ENCODE measurements around the gene CAPG. TPM values are rescaled to one million over a fixed set of nuclear protein-coding genes. Genes with fewer than 3 reads are reported as not detected.

CAPG gene
- polyA plus RNA-seq, 3 donors, result 94.7 to 131 (median 105) TPM

DNA sequence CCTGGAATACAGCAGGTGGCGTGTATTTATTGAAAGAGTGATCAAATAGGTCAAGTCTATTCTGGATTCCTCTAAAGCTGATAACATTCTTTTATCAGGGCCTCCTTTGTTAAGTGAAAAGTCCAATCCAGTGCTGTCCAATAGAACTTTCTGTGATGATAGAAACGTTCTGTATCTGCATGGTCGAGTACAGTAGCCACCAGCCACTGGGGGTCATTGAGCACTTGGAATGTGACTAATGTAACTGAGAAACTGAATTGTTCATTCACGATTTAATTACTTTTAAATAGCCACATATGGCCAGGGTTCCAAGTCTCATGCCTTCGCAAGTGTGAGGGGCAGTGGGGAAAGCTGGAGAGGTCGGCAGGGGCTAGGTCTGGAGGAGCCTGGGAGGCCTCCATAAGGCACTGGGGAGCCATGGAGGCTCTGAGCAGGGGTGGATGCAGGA is 28.9 kb upstream of the CAPG start:
- DNase-seq (ENCODE audit: low read depth in 3 of 3, low spot score in 2 of 3), result no peak

DNA sequence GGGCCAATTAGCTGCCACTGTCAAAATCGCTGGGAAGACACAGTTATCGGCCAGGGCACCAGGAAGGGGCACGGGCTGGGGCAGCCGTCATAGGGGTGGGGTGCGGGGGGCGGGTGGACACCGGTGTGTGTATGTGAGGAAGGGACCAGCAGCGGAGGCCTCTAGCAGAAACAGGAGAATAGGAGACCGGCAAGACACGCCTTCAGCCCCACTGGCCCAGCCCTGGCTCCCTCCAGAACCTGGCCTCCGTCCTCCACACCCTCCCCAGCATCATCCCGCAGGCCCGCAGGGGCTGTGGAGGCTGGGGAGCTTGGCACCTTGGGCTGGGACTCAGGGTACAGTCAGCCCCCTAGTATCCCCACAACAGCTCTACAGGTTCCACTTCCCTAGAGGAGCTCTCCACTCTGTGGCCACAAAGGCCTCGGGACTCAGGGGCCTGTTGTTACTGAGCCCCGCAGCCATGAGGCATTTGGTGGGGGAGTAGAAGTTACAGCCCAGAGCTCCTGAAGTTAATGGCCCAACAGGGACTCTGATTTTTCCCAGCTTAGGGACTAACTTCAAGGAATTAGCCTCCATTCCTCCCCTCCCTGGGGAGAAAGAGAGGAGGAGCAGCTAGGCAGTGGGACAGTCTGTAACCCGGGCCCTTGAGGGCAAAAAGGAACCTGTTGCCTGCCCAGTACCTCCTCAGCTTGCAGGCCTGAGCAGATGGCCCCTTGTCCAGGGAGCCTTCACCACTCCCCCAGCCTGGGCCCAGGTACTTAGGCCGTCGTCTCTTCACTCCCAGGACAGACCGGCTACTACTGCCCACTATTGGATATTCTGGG is 28.2 kb upstream of the CAPG start:
- no peak for DNase-seq (ENCODE audit: low read depth in 3 of 3, low spot score in 2 of 3)

DNA sequence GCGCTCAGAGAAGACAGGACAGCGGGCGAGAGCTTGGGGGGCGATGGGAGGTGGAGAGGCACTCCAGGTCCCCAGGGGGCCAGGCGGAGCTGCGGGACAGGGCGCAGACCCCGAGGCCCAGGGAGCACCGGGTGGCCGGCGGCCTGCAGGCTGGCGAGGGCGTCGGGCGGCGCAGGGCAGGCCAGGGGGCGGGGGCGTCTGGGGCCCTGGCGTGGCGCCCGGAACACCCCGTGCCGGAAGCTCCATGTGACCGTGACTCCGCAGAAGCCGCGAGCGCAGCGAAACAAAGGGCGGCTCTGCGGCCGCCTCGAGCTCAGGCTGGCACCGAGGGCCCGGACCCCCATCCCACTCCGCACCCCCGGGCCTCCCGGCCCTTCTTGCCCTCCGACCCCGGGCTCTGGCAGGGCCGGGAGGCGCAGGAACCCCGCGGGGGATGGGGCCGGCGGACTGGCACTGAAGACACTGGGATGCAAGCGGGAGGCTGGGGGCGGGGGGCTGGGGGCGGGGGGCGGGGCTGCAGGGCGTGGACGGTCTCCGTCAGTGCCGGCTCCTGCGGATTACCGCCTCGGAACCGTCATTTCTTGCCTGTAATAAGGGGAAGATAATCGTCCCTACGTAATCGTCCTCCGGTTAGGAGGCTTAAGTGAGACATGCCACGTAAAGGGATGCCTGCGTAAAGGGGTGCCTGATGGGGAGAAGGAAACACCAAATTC is 27.5 kb upstream of the CAPG start:
- no peak for DNase-seq (ENCODE audit: low read depth in 3 of 3, low spot score in 2 of 3)

DNA sequence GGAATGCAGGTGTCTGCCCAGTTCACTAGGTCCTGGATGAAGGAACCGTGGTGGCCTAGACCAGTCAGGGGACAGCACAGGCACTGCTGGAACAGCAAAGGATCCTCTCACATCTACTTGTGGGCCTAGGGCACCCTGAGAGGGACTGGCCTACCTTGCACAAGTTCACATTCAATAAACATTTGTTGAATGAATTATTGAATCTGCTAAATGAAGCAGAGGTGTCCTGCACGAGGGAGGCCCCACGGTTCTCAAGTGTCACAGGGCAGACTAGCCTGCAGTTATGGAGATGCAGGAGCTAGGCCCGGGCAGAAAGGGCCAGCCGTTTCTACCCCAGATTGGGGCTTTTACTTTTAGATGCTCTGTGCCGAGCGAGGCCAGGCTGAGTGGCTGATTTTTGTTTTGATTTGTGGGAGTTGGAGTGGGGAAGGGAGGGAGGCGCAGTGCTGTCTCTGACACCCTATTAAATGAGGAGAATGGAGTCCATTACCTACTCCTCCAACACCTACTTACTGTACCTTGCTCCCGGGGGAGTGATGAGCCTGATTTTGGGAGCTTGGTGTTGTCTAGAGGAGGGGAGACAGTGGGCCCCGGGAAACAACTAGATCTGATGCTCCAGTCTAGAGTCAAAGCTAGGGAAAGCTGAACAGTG is 26.8 kb upstream of the CAPG start:
- DNase-seq (ENCODE audit: low read depth in 3 of 3, low spot score in 2 of 3), result no peak

DNA sequence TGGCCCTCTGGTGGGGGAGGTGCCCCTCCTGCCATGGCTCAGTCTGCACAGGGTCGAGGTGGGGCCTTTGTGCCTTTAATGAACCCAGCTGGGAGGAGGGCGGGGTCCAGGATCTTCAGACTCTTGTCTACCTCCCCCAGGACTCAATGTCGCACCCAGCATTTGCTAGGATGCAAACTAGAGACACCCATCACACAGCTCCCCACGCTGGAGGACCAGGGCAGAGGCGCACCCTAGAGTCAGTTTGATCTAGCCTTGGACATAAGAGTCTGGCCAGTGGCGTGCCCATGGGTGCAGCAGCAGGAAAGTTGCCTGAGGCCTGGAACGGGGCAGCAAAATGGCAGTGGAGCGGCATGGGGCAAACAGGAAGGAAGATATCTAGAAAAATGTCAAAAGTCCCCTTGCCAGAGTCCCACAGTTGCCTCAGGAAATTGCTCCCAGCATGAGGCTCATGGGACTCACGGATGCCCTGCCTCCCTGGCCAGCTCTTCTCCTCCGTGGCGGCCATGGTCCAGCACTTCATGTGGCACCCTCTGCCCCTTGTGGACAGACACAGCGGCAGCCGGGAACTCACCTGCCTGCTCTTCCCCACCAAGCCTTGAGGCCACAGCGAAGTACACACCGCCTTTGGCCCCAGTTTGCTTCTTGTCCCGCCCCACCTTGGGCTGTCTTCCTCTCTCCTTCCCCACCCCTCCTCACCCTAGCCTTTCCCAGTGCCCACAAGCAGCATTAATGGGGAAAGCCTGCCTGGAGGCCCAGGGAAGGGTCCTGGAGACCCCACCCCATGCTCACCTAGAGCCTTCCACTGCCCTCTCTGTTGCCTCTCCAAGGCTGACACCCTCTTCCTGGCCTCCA is 26.0 kb upstream of the CAPG start:
- DNase-seq (ENCODE audit: low read depth in 3 of 3, low spot score in 2 of 3), result no peak

GRCh38 chr2:85435220-85435958 is 25.2 kb upstream of the CAPG start:
- no peak for DNase-seq (ENCODE audit: low read depth in 3 of 3, low spot score in 2 of 3)

GRCh38 chr2:85434696-85435095 is 24.5 kb upstream of the CAPG start:
- DNase-seq (ENCODE audit: low read depth in 3 of 3, low spot score in 2 of 3), result no peak

GRCh38 chr2:85433511-85434089 is 23.4 kb upstream of the CAPG start:
- DNase-seq (ENCODE audit: low read depth in 3 of 3, low spot score in 2 of 3), result no peak

GRCh38 chr2:85431570-85432205 is 21.5 kb upstream of the CAPG start:
- DNase-seq (ENCODE audit: low read depth in 3 of 3, low spot score in 2 of 3), result no peak

- no peak for DNase-seq (ENCODE audit: low read depth in 3 of 3, low spot score in 2 of 3)
These were observed 20.8 kb upstream of the CAPG start for GRCh38 chr2:85430752-85431569.

- no peak for DNase-seq (ENCODE audit: low read depth in 3 of 3, low spot score in 2 of 3)
These were observed 19.7 kb upstream of the CAPG start for GRCh38 chr2:85429924-85430289.

DNA sequence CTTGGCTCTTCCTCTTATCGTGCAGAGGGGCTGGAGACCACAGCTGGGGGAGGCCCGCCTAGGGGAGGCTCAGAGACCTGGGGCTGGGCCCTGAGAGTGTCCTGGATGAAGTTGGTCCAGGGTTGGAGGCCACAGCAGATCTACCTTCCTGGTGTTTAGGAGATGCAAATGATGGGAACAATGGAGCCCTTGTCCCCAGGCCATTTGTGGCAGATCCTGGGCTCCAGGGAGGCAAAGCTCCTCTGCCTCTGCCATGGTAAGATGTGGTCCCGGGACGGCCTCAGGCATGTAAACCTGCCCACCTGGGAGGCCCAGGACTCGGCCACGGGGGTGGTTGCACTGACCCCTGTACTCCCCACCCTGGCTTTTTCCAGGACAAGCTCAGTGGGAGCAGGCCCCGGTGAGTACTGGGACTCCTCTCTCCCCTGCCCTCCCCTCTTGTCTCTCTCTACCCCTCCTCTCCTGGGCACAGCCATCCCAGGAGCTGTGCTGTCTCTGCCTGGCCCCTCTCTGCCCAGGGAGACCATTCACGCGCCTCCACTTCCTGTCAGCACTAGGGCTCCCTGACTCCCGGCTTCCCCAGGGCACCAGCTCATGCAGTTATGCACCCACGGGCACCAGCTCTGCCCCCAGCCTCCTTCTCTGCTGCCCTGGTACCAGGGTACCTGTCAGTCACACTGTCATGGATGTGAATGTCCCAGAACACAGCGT is 19.2 kb upstream of the CAPG start:
- no peak for DNase-seq (ENCODE audit: low read depth in 3 of 3, low spot score in 2 of 3)

DNA sequence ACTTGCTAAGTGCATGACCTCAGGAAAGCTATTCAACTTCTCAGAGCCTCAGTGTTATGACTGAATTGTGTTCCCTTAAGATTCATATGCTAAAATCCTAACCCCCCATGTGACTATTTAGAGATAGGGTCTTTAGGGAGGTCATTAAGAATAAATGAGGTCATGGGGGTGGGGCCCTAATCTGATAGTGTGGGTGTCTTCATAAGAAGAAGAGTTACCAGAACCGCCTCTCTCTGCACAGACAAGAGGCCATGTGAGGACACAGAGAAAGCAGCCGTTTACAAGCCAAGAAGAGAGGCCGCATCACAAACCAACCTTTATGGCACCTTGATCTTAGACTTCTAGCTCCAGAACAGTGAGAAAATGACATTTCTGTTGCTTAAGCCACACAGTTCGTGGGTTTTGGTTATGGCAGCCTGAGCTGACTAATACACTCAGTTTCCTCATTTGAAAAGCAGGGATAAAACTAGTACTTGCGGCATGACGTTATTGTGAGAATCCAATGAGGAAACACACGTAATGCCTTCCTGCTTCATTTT is 18.2 kb upstream of the CAPG start:
- no peak for DNase-seq (ENCODE audit: low read depth in 3 of 3, low spot score in 2 of 3)

DNA sequence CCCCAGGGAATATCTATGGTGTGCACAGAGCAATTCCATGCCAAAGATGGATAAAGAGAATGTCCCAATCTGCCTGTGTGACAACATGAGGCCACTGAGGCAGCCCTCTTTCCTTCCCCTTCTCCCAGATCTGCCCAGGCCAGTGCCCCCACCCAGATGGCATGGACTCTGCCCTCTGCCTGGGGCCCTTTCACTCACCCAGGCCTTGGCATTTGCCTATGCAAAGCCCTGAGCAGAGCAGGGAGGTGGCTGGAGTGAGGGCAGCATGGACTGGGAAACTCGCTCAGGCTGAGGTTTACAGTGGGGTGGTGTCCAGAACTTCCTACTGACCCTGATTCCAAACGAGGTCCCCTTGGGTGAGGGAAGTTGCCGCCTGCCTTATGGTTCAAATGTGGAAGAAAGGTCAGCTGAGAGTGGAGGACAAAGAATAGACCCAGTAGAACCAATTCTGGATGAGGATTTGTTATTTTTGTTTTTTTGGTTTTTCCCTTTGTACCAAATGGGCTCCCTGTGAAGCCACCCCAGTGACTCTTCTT is 17.2 kb upstream of the CAPG start:
- no peak for DNase-seq (ENCODE audit: low read depth in 3 of 3, low spot score in 2 of 3)

GRCh38 chr2:85425588-85425987 is 15.4 kb upstream of the CAPG start:
- DNase-seq (ENCODE audit: low read depth in 3 of 3, low spot score in 2 of 3), result no peak

GRCh38 chr2:85423525-85423924 is 13.4 kb upstream of the CAPG start:
- no peak for DNase-seq (ENCODE audit: low read depth in 3 of 3, low spot score in 2 of 3)

GRCh38 chr2:85422072-85422457 is 11.9 kb upstream of the CAPG start:
- no peak for DNase-seq (ENCODE audit: low read depth in 3 of 3, low spot score in 2 of 3)

Measured in right renal cortex interstitium (tissue), 3 donors.